Transverse colon (tissue), 4 donors: Measurements from ENCODE around the gene PTBP1. TPM values are rescaled to one million over a fixed set of nuclear protein-coding genes. Genes with fewer than 3 reads are reported as not detected.

Source experiments
- DNase-seq: peaks from one replicate; pipeline ENCODE4 v3.0.0-alpha.2; 2019
- H3K27ac ChIP-seq, 4 donors: fragments of 200-600 bp; sonication (generic); 2 replicates each; pipeline ENCODE4 v1.5.1; 2016 to 2018; ENCODE audit warnings: inconsistent platforms in 4 of 4
- H3K27me3 ChIP-seq: fragments of 200-600 bp; sonication (generic); 2 replicates; pipeline ENCODE4 v1.5.1; 2017; ENCODE audit warnings: inconsistent platforms
- H3K36me3 ChIP-seq, 4 donors: fragments of 200-600 bp; sonication (generic); 2 replicates each; pipeline ENCODE4 v1.5.1; 2017 to 2019; ENCODE audit warnings: inconsistent platforms in 4 of 4
- H3K4me1 ChIP-seq, 4 donors: fragments of 200-600 bp; sonication (generic); 2 replicates each; pipeline ENCODE4 v1.5.1; 2017 to 2020; ENCODE audit warnings: inconsistent platforms in 4 of 4
- H3K4me3 ChIP-seq, 4 donors: fragments of 200-600 bp; sonication (generic); 1 replicate in 1 of 4; 2 replicates in 3 of 4; pipeline versions ENCODE4 v1.5.1 to v1.6.1; 2017 to 2019; ENCODE audit warnings: inconsistent platforms in 4 of 4
- H3K9me3 ChIP-seq, 2 donors: fragments of 200-600 bp; sonication (generic); 2 replicates each; pipeline ENCODE4 v1.5.1; 2017 to 2019; ENCODE audit warnings: inconsistent platforms in 2 of 2
- CTCF ChIP-seq, 5 experiments: fragments of 200-600 bp in 3 of 5; fragments of 450-650 bp in 2 of 5; sonication (generic) in 3 of 5; IDR thresholded peaks; 1 replicate in 2 of 5; 2 replicates in 3 of 5; pipeline ENCODE4 v1.5.1; 2016 to 2017; ENCODE audit warnings: antibody characterized with exemption in 5 of 5, inconsistent platforms in 3 of 5, mild to moderate bottlenecking in 2 of 5, moderate library complexity in 1 of 5
- EP300 ChIP-seq: sonication (generic); formaldehyde crosslinking; IDR thresholded peaks from one replicate; pipeline ENCODE4 v1.6.1; 2017; ENCODE audit warnings: antibody characterized with exemption, low read depth
- POLR2A ChIP-seq: fragments of 450-650 bp; IDR thresholded peaks from one replicate; pipeline ENCODE4 v1.6.1; 2016; ENCODE audit warnings: antibody characterized with exemption, mild to moderate bottlenecking, moderate library complexity
- POLR2AphosphoS5 ChIP-seq, 3 donors: sonication (generic); formaldehyde crosslinking; IDR thresholded peaks; one replicate each; pipeline ENCODE4 v1.6.1; 2016; ENCODE audit warnings: antibody characterized with exemption in 3 of 3
- WGBS, 2 donors: methylation state at CpG; one replicate each; pipeline ENCODE4 v1.1.5; 2018; ENCODE audit warnings: low coverage in 1 of 2; 5-methylcytosine and 5-hydroxymethylcytosine counted together
- in situ Hi-C, 4 donors: fragments of 200-750 bp; cut with MboI; loops; one replicate each; pipeline versions ENCODE4 v1.15.0 to v1.15.1; 2017; ENCODE audit warnings: low sequenced_read_pairs in 3 of 4, low pct_ligation_motif_present in 1 of 4, low pct_unique_long_range_greater_than_20kb in 1 of 4
- intact Hi-C: fragments of 100-400 bp; cut with DNase I; formaldehyde crosslinking; loops from one replicate; pipeline ENCODE4 v1.15.1; 2023; ENCODE audit warnings: low total_unique reads
- total RNA-seq, 4 donors: library from RNA; depleted of rRNA; stranded (reverse); fragments of >200 nt; gene quantifications; one replicate each; pipeline ENCODE4 v1.1.0, GENCODE V29; 2016

The PTBP1 gene
- total RNA-seq, 4 donors from 2014 or later = 145 to 258 (median 194) TPM

DNA sequence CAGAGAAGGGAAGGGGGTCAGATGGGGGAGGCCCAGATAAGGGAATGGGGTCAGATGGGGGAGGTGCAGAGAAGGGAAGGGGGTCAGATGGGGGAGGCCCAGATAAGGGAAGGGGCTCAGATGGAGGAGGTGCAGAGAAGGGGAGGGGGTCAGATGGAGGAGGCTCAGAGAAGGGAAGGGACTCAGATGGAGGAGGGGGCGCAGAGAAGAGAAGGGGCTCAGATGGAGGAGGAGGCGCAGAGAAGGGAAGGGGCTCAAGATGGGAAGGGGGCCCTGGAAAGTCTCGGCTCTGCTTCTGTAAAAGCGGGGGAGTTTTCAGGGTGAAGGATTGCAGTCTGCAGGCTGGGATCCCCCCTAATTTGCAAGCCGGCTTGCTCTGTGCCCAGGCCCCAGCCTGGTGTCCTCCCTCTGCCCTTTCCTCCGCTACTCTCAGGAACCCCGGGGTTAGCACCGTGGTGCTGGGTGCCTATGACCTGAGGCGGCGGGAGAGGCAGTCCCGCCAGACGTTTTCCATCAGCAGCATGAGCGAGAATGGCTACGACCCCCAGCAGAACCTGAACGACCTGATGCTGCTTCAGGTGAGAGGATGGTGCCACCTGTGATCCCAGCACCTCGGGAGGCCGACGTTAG is 32.0 kb downstream of the PTBP1 start:
- intact Hi-C loops (no loop called here), in situ Hi-C loops (no loop called here)
- no peak overlapping the region for H3K4me3 ChIP-seq
- no peak for DNase-seq
- no peaks in the 10 kb centered on the region for H3K9me3 ChIP-seq
- peaks cover 0 to 3% (median 0%) of the 10 kb centered on the region in 4 donors for H3K4me1 ChIP-seq
- H3K36me3 ChIP-seq = no peaks in the 10 kb centered on the region
- TF ChIP-seq POLR2AphosphoS5 (IDR thresholded peaks at IDR 0.05) (no peak), CTCF (IDR thresholded peaks at IDR 0.05) (no peak), EP300 (no peak), POLR2A (no peak)
- H3K27ac ChIP-seq = no peak overlapping the region
- WGBS, 2 donors = 55% methylated on average over 18 of the region's 18 CpGs; no CpG with 5 or more reads in 1 of the 2 donors
- peaks cover 66% of the 10 kb centered on the region for H3K27me3 ChIP-seq

- DNase-seq = no peak
- TF ChIP-seq EP300 = no peak
- H3K27me3 ChIP-seq = peaks cover 73% of the 10 kb centered on the region
- no peaks in the 10 kb centered on the region for H3K9me3 ChIP-seq
- no peak overlapping the region for H3K27ac ChIP-seq
- in situ Hi-C loops = no loop called here
- 43% methylated on average over 38 of the region's 38 CpGs; no CpG with 5 or more reads in 1 of the 2 donors for WGBS, 2 donors
- H3K4me1 ChIP-seq = peaks cover 0 to 3% (median 0%) of the 10 kb centered on the region in 4 donors
- H3K36me3 ChIP-seq = no peaks in the 10 kb centered on the region
- intact Hi-C loops = no loop called here
- no peak overlapping the region for H3K4me3 ChIP-seq
These were observed 34.4 kb downstream of the PTBP1 start for GRCh38 chr19:831407-832369.

- 67 to 69% methylated on average over 9 to 24 of the region's 24 CpGs for WGBS, 2 donors
- Histone ChIP-seq H3K27me3 (peaks cover 89% of the 10 kb centered on the region), H3K9me3 (no peaks in the 10 kb centered on the region), H3K36me3 (no peaks in the 10 kb centered on the region), H3K27ac (no peak overlapping the region), H3K4me3 (no peak overlapping the region), H3K4me1 (no peaks in the 10 kb centered on the region)
- in situ Hi-C loops = no loop called here
- intact Hi-C loops = no loop called here
- no peak for DNase-seq
- TF ChIP-seq EP300 = no peak
- no peak for TF ChIP-seq POLR2AphosphoS5 (IDR thresholded peaks at IDR 0.05)
- no peak for TF ChIP-seq POLR2A
- TF ChIP-seq CTCF (IDR thresholded peaks at IDR 0.05) = no peak
These were observed 37.0 kb downstream of the PTBP1 start for GRCh38 chr19:834216-834615.

GRCh38 chr19:835210-835810 is 38.1 kb downstream of the PTBP1 start:
- H3K27me3 ChIP-seq = peaks cover 90% of the 10 kb centered on the region
- H3K9me3 ChIP-seq = no peaks in the 10 kb centered on the region
- in situ Hi-C loops = no loop called here
- no peak overlapping the region for H3K4me3 ChIP-seq
- no peaks in the 10 kb centered on the region for H3K4me1 ChIP-seq
- no peaks in the 10 kb centered on the region for H3K36me3 ChIP-seq
- intact Hi-C loops = no loop called here
- TF ChIP-seq POLR2AphosphoS5 (IDR thresholded peaks at IDR 0.05) = no peak
- no peak for TF ChIP-seq POLR2A
- no peak for TF ChIP-seq EP300
- TF ChIP-seq CTCF (IDR thresholded peaks at IDR 0.05) = no peak
- no peak overlapping the region for H3K27ac ChIP-seq
- 39 to 70% methylated on average over 12 to 25 of the region's 36 CpGs for WGBS, 2 donors
- DNase-seq = no peak
